DMS53 treated with DMSO at 0.1 percent for 48 hours (cell line): ENCODE results near the gene AXIN2.
"Not testable (repeated sequence)": the region's sequence is repeated elsewhere in the genome, so short reads cannot be mapped to it uniquely, and the experiment has no call there.

ENCODE experiments used
- DNase-seq: peaks from one replicate; lab custom pipeline; 2025; ENCODE audit not compliant: unreplicated experiment; lab: John Stamatoyannopoulos, UW

Gene AXIN2

DNA sequence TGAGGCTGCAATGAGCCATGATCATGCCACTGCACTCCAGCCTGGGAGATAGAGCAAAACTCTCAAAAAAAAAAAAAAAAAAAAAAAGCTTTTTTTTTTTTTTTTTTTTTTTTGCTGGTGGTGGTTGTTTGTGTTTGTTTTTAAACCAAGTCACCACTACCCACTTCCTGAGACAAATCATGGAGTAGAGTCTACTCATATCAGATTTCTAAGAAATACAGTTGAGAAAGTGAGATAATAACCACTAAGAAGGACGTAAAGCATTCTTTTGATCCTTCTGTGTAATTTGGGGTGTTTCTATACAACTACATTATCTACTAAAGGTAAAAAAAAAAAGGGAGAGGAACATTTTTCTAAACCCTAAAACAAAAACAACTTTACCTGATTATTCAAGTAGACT lies 38.0 kb downstream of the AXIN2 start:
- no peak for DNase-seq

DNA sequence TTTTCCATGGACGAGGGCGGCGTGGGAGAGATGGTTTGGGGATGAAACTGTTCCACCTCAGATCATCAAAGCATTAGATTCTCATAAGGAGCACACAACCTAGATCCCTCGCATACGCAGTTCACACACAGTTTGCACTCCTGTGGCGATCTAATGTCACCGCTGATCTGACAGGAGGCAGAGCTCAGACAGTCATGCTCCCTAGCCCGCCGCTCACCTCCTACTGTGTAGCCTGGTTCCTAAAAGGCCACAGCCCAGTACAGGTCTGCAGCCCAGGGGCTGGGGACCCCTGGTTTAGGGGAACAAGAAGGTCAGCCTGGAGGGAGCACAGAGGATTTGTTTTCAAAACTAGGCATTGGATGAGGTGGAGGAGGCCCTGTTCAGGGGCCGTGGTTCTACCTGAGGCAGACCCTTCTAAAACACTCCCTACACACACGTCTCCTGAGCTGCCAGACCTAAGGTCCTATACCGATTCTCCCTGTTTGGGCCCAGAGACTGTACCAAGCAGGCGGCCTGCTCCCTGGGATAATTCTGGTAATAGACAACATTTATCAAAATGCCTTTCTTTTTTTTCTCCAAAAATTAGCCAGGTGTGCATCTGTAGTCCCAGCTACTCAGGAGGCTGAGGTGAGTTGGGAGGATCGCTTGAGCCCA lies 38.6 kb downstream of the AXIN2 start:
- DNase-seq, result no peak

DNA sequence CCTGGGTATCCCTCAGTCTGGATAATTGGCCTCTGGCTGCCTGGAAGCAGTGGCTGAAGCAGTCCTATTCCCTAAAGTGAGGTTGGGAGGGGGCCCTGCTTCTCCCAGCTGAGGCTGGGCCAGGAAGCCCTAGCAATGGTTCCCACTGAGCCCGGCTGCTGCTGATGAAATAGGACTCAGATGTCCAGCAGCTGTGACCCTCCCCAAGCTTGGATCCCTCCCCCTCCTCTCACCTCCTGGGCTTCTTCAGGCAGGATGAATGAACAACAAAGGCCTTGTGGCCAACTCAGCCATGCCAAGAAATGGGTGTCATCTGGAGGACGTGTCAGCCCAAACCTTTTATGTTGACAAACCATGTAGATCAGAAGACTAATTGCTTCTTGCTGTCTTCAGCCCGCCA lies 42.0 kb downstream of the AXIN2 start:
- DNase-seq, result no peak

DNA sequence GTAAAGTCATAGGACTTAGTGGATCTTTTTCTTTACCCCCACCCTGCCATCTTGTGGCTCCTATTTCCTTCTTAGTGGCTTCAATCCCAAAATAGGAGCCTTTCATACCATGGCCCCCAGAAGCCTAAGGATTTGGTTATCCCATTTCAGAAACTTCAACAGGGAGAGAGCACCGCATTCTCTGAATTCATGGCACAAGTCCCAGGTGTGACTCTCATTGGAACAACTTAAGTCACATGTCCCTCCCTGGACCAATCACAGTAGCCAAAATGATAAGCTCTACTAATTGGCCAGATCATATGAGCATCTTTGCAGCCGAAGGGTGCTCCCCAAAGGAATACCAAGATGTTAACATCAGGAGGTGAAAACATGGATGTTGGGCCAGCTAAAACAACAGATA lies 43.2 kb downstream of the AXIN2 start:
- no peak for DNase-seq

DNA sequence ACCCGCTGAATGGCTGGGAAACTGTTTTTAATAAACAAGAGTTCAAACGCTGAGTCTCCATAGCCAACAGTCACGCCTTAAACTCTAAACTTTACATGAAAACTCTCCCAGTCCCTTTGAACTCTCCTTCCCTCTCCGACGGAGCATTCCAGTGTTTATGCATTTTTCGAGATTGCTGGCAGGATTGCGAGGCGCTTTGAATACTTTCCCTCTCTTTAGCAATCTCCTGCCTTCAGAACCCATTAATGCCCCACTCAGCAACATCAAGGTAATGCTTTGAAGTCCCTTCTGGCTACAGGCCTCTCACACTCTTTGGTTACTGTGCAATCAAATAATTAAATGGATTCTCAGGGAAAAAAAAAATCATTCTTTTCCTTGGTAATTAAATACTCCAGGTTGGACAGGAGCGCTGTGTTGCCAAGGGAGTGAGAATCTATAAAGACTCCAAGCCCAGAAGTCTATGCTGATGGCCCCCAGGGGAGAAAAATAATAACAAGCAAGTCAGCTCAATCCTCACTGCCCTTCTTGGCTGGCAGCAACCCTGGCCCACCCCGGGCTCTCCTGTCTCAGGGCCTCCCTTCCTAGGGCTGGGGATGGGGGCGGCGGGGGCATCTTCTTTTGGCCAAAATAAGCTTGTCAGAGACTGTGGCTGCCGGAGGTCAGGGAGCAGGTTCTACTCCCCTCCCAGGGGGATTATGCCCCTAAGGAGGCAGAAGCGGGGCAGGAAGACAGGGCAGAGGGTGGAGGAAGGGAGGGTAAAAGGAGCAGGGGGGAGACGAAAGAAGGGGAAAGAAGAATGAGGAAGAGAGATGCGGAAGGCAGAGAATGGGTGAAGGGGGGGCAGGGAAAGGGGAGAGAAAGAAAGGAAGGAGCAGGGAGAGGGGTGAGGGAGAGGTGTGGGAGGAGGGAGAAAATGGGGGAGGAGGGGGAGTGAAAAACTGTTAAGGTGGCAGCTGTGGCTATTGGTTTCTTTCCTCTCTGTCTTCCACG lies 45.2 kb downstream of the AXIN2 start:
- no peak for DNase-seq

DNA sequence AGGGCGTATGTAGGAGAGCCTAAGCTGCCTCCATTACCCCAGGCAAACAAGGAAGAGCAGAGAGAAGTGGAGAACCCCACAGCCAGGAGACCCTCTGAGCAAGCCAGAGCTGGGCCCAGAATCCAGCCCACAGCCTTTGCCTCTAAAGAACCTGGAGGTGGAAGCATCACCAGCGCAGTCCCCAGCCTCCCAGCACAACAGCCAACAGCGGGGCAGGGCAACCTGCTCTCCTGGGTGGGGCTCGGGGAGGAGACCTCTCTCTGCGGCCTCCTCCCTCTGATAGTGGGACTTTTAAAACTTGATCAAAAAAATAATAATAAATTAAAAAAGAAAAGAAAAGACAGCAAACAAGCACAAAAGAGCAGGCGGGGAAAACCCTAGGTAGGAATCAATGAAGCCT lies 45.9 kb downstream of the AXIN2 start:
- DNase-seq, result no peak

DNA sequence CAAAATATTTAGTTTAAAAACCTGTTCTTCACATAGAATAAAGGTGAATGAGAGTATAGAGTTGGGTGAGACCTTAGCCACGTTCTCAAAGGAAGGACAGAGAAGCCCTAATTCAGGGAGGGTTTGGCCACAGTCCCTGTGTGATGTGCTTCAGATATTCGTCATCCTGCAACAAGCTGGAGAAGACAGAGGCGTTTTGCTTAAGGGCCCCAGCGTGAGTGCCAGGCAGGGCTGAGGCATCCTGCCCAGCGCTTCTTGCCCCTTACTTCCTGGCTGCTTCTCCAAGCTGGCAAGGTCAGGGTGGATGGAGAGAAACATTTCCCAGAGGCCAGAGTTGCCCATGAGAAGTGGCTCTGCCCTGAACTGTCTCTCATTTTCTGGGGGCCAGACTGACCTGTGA lies 46.9 kb downstream of the AXIN2 start:
- no peak for DNase-seq

DNA sequence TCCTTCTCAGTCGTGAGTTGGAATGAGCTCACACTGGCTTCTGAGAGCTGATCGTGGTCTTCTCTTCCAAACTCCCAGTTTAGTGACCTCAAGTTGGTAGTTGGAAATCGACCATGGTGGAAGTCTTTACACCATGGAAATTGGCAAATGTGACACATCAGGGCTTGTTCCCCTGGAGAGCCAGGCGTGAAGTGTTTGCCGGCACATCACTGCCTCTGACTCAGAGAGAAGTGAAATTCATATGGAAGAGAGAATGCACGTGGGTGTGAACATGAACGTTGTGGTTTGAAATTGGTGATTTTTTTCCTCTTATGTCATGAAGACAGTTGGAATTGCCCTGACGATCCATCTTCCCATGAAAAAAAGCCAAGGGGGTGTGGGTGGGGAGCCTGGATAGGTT lies 47.4 kb downstream of the AXIN2 start:
- no peak for DNase-seq

DNA sequence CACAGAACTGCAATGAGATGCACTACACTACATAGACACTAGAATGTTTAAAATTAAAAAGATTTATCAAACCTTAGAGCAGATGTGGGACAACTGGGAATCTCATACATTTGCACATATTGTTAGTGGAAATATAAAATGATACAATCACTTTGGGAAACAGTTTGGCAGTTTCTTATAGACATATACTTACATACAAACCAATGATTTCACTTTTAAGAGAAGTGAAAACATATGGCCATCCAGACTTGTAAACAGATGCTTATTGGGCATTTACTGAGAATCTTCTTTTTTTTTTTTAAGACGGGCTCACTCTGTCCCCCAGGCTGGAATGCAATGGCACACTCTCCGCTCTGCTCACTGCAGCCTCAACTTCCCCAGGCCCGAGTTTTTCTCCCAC lies 50.1 kb downstream of the AXIN2 start:
- DNase-seq, result no peak

DNA sequence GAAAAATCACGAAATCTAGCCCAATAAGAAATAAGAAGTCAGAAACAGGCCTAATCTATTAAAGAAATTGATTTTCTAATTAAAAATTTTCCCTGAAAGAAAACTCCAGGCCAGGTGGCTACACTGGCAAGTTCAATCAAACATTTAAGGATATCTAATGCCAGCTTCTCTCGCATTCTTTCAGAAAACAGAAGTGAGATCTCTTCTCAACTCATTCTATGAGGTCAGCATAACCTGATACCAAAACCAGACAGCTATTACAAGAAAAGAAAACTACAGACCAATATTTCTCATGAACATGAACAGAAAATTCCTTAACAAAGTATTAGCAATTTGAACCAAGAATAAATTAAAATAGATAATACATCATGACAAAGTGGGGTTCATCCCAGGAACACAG lies 52.4 kb downstream of the AXIN2 start:
- DNase-seq, result no peak

DNA sequence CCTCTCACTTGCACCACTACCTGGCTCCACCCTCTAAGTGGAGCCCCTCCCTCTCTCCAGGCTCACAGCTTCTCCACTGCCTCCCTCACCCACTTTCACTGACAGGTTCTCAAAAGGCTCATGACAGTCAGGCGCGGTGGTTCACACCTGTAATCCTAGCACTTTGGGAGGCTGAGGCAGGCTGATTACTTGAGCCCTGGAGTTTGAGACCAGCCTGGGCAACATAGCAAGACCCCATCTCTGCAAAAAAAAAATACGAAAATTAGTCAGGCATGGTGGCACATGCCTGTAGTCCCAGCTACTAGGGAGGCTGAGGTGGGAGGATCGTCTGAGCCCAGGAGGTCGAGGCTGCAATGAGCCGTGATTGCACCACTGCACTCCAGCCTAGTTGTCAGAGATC lies 56.8 kb downstream of the AXIN2 start:
- not testable (repeated sequence) for DNase-seq

DNA sequence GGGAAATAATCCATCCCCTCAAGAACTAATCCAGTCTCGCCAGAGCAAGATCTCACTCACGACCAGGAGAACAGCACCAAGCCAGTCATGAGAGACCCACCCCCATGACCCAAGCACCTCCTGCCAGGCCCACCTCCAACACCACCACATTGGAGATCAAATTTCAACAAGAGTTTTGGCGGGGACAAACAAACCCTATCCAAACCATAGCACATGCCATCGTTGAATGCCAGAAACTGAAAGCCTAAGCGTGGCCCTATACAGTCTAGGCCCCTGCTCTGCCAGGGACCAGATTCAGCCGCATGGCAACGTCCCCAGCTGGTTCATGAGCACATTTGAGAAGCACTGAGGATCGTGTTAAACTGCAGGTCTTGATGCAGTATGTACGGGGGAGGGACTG lies 57.3 kb downstream of the AXIN2 start:
- no peak for DNase-seq

DNA sequence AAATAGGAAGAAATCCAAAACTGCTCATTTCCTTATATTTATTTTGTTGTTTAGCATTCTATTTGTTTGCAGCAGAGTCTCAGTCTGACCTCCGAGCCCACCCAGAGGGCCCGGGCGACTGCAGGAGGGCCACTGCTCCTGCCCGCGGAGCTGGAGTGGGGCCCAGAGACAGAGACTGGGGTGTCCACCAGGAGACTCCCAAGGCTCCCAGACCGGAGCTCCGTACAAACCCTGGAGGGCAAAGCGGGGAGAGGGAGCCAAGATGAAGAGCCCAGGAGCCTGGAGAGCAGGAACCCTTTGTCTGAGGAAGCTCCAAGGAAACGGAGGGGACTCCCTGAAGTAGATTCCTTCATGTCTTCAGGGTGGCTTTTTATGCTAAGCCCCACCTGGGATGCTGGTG lies 57.9 kb downstream of the AXIN2 start:
- DNase-seq, result no peak

DNA sequence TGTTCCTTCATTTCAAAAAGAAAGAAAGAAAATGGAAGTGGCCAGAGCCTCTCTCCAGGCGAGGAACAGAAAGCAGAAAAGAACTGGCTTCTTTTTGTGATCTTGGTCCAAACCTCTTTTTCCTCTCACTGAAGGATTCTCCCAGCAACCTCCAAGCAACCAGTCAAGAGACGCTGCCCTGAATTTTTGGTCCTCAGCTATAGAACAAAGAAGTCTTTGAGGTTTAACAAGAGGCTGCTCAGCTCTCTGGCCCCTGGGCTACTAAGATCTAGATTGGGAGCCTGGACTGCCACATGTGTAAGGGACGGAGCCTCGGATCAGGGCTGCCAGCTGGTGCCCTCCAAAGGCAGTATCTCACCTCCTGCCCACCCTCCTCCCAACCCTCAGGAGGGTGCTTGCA lies 62.6 kb downstream of the AXIN2 start:
- DNase-seq, result no peak

DNA sequence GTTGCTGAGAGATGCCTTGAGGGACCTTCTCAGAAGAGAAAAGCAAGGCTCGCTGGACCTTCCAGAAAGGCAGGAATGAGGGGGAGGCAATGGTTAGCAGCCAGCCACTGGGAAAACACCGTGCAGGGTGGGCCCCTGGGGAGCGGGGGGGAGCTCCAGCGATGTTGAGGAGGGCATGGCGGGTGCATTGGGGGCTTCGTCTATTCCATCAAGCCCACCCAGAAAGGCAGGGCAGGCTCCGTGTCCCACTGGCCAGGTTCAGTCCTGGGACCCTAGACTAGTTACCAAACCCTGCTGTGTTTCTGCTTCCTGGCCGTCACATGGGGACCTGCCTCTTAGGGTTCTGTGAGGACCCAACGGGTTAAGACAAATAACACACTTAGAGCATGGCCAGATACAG lies 64.6 kb downstream of the AXIN2 start:
- DNase-seq, result no peak

DNA sequence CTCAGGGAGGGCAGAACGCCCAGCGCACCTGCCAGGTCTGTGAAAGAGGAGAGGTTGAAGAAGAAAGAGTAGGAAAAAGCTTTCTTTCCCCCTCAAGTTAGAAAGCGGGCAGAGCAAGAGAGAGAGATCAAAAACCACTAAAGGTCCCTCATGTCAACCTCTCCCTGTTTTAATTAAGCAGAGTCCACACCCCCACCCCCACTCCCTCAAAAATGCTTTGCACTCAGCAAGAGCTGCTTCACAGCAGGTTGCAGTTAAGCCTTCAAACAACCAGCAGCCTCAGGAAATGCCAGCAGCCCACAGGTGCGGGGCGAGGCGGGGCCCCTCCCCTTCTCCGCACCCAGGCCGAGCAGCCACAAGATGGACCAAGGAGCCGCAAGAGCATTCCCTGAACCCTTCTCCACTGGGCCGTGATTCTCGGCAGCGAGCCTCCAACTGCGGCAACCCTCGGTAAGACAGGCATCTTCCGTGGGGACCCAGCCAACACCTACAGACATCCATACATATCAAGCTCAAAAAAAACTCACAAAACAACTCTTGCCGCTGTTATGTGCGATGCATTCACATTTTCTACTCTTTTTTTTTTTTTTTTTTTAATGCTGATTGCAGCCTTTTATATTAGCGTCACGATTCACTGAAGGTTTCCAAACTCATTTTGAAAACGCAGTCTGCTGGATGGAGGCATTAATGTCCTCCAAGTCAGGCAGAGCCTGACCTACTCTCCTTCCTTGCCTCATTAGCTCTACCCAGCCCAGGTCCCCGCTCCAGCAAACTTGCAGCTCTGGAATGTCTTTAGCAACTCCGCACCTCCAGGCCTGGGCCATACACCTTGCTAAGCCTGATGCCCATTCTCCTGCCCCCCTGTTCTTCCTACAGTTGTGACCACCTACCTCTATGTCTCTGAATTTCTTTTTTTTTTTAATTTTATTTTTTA lies 66.1 kb downstream of the AXIN2 start:
- no peak for DNase-seq

DNA sequence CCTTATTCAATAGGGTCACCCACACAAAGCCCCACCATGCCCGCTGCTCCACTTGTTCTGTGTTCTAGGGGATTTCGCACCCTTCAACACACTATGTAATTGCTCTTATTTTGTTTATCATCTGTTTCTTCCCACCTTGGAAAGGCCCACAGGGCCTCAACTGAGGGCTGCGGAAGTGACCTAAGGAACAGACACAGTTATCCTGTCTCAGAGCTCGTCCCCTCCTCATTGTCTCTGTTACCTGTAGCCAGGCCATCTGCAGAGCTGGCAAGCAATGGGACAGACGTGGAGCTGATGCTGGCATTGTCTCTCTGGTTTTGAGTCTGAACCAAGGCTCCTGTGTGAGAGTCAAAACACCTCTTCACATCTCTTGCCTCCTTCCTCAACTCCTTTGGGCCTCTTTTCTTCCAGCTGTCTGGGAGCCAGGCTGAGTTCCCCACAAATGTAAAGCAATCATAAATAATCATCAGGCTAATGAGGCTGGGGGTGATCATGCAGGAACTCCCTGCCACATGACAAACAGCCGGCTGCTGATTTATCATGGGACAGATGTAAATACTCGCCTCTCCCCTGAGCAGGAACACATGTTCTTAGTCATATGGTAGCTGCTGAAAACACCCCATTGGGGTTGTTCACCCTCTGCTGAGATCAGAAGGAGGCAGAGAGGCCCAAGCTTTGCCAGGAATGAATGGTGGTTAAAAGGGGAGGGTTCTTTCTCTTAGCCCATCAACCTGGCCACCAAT lies 71.9 kb downstream of the AXIN2 start:
- DNase-seq, result no peak

DNA sequence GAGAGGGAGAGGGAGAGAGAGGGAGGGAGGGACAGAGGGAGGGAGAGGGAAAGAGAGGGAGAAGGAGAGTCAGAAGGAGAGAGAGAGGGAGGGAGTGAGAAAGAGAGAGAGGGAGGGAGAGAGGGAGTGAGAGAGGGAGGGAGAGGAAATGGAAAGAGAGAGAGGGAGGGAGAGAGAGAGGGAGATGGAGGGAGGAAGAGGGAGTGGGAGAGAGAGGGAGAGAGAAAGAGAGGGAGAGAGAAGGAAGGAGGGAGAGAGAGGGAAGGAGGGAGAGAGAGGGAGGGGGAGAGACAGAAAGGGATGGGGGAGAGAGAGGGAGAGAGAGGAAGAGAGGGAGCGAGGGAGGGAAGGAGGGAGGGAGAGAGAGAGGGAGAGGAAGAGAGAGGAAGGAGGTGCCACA lies 72.8 kb downstream of the AXIN2 start:
- no peak for DNase-seq

DNA sequence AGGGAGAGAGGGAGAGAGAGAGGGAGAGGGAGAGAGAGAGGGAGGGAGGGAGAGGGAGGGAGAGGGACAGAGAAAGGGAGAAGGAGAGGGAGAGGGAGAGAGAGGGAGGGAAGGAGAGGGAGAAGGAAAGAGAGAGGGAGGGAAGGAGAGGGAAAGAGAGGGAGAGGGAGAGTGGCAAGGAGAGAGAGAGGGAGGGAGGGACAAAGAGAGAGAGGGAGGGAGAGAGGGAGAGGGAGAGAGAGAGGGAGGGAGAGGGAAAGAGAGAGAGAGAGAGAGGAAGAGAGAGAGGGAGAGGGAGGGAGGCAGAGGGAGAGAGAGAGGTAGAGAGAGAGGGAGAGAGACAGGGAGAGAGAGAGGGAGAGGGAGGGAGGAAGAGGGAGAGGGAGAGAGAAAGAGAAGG lies 73.5 kb downstream of the AXIN2 start:
- DNase-seq, result no peak

DNA sequence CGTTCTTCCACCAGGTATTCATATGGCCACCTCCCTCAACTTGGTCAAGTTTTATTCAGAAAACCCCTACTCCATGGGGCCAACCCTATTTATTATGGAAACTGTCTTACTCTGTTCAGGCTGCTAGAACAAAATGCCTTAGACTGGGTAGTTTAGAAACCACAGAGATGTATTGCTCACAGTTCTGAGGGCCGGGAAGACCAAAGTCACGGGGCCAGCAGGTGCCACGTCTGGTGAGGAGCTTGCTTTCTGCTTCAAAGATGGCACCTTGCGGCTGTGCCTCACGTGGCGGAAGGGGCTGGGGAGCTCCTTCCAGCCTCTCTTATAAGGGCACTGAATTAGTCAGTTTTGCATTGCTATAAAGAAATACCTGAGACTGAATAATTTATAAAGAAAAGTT lies 74.3 kb downstream of the AXIN2 start:
- DNase-seq, result no peak
